ENCODE data around the gene IDH1.

GRCh38 chr2:208210688-208211451 lies 44.0 kb downstream of the IDH1 start:
- no peak for TF ChIP-seq MAFK (IDR thresholded peaks at IDR 0.05; ENCODE audit: low read depth, low read length)
- no peak for TF ChIP-seq CTCF (IDR thresholded peaks at IDR 0.05; ENCODE audit: control extremely low read depth in 1 of 3, insufficient read depth in 1 of 3, low read depth in 1 of 3, low read length in 3 of 3)
- no peak for TF ChIP-seq EGR1 (IDR thresholded peaks at IDR 0.05; ENCODE audit: borderline replicate concordance, low read depth, low read length)
- TF ChIP-seq KDM4A (IDR thresholded peaks at IDR 0.05; ENCODE audit: low read depth, low read length, severe bottlenecking), result no peak
- no peak for TF ChIP-seq YY1 (IDR thresholded peaks at IDR 0.05; ENCODE audit: low read depth, low read length)
- no peak for TF ChIP-seq SIN3A (conservative IDR thresholded peaks at IDR 0.05 in 1 of 2, IDR thresholded peaks at IDR 0.05 in 1 of 2; ENCODE audit: low read depth in 1 of 2, low read length in 2 of 2)
- TF ChIP-seq TAF1 (IDR thresholded peaks at IDR 0.05; ENCODE audit: low read depth, low read length), result no peak
- TF ChIP-seq ATF2 (IDR thresholded peaks at IDR 0.05; ENCODE audit: low read length), result no peak
- no peak for TF ChIP-seq EZH2 (IDR thresholded peaks at IDR 0.05; ENCODE audit: low read depth, low read length, severe bottlenecking)

Measured in H1 (cell line).